Stimulated activated CD8-positive, alpha-beta memory T cell treated with anti-CD3 and anti-CD28 coated beads, Interleukin-7, amount 100 ng/mL, for 4 hours (primary cell): ENCODE measurements around the gene PRR13.
A peak's percentile ranks its signal among the peaks of the same experiment; 100 is the strongest.

Experiments
- DNase-seq, 2 donors: peaks; one replicate each; pipeline ENCODE4 v3.0.0-alpha.2; 2020; ENCODE audit warnings: low read depth in 2 of 2

Gene PRR13

GRCh38 chr12:53492830-53493609 lies 51.5 kb downstream of the PRR13 start:
- peak; percentile 67 to 80 for DNase-seq

DNA sequence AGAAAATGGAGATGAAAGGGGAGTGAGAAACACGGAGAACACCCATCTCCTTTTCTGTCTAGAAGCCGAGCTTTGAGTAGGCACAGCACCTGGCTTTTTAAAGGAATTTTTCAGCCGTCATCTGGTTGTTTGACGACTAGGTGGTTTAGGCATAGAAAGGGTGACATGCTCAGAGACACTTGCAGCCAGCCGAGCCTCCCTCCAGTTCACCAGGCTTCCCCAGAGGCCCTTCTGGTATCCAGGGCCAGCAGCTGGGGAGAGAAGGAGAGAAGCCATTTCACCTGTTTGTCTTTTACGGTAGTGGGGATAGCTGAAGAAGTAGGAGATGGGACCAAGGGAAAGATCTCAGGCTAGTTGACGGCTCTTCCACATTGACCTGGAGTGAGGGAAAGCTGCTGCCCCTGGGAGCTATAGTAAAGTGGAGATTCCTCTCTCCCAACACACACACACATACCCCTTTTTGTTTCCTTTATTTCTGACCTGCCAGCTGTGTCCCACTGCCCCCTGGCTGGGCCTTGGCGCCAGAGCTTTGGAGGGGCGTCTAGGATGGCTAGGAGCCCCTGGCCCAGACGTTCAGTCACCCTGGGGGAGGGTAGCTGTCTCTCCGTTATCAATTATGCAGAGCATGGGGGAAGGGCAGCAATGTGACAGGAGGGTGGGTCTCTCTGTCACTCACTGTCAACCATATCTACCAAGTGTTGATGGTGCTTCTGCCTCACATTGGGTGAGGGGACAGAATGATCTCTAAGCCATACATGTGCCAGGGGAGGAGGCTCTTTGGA lies 52.3 kb downstream of the PRR13 start:
- no peak for DNase-seq
